GM19438 (cell line): ENCODE measurements around the gene ISM1.

ENCODE experiments used
- ATAC-seq: cut with Tn5 transposase; IDR thresholded peaks from one replicate; pipeline ENCODE4 v1.9.1; 2021; ENCODE audit warnings: low read depth; ENCODE audit not compliant: unreplicated experiment

The ISM1 gene

GRCh38 chr20:13220904-13221297 is at the start of gene ISM1:
ISM1 (plus strand) TSS chr20:13221274; CDS start chr20:13221777, 503 bp downstream.
- no peak for ATAC-seq

- ATAC-seq, result no peak
Observed at GRCh38 chr20:13173201-13173600, 47.9 kb upstream of the ISM1 start.

- ATAC-seq, result peak; percentile 85
Observed at GRCh38 chr20:13174402-13174801, 46.7 kb upstream of the ISM1 start.

GRCh38 chr20:13180986-13181889 is 39.8 kb upstream of the ISM1 start:
- no peak for ATAC-seq

GRCh38 chr20:13183005-13183404 is 38.1 kb upstream of the ISM1 start:
- ATAC-seq, result no peak

DNA sequence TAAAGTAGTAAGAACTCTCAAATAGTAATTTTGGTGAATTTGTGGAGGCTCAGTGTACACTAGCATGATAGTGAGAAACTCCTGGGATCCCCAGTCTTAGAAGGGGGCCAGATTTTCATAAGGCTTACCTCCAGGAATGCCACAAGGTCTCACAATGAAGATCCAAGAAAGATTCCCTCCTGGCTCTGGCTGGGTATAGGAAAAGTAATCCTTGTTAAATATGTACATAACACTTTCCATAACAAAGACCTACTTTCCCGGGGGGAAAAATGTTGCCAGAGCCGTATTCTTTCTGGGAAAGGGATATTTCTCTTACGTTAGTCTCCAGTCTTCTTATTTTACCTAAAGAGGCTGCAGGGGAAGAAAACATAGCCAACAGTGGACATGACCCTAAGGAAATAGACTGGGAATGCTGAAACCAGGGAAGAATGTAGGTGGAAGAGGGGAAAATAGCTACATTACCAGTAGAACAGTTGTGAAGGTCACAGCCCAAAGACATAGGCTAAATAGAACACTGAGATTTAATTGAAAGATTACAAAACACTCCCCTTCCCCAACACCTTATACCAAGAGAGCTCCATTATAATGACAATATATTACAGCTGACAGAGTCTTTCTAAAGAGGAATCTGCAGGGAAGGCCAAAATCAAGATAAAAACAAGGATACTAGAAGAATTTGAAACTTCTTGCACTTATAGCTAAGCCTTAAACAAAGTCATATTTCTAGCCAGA is 34.9 kb upstream of the ISM1 start:
- ATAC-seq, result no peak

DNA sequence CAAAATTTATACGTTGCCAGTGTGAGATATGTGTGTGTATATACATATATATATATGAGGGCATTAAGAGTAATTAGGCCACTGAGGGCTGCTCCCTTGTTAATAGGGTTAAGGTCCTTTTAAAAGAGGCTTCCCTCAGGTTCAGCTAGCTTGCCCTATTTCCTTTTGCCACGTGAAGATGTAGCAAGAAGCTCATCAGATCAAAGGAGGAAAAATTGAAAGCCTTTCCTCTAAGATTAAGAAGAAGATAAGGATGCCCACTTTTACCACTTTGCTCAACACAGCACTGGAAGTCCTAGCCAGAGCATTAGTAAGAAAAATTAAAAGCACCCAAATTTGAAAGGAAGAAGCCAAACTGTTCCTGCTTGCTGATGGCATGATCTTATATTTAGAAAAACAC is 33.2 kb upstream of the ISM1 start:
- no peak for ATAC-seq

GRCh38 chr20:13199279-13199678 is 21.8 kb upstream of the ISM1 start:
- ATAC-seq, result no peak

DNA sequence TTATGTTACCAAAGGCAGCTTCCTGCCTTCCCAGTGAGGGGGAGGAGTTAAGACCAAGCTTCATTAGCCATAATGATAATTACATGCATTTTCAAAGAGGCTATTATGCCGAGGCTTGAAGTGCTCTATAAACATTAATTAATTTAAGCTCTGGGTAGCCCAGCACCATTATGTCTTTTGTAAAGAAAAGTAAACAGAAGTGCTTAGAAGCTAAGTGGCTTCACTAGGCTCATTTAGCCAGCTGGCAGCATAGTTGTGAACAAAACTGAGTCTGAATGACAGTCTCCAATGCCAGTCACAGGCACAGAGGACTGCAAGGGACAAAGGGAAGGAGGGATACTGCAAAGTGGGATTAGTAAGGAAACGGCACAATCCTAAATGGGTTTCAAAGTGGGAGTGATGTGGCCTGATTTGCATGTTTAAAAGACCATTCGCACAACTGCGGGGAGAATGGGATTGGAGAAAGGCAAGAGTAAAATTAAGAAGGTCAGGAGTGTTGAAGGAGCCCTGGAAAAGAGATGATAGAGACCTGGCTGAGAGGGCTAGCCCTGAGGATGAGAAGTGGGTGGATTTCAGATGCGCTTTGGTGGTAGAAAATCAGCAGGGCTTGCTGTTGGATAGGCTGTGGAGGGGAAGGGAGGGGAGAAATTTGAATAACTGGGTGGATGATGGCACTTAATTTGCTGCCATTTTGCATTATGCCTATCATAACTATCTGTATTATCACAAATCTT is 20.1 kb upstream of the ISM1 start:
- no peak for ATAC-seq

DNA sequence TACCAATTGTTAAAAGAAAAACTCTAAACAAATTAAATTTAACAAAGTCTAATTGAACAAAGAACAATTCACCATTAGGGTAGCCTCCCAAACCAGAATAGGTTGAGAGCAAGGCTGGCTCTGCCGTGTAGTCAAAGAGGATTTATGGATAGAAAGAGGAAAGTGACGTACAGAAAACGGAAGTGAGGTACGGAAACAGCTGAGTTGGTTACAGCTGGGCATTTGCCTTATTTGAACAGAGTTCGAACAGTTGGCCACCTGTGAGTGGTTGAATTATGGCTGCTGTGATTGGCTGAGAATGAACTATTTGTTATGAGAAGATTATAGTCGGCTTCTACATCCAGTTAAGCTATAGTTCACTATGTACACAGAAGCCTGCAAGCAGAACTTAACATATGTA is 18.5 kb upstream of the ISM1 start:
- ATAC-seq, result no peak

DNA sequence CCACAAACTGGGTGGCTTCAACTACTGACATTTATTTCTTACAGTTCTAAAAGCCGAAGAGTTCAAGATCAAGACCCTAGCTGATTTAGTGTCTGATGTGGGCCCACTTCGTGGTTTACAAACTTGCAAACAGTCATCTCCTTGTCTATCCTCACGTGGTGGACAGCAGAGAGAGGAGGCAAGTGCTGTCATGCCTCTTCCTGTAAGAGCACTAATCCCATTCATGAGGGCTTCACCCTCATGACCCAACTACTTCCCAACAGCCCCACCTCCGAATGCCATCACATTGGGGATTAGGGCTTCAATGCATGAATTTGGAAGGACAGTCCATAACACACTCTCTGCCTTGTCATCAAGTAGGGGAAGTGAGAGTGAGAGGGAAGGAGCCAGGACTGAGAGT is 15.6 kb upstream of the ISM1 start:
- ATAC-seq, result no peak

DNA sequence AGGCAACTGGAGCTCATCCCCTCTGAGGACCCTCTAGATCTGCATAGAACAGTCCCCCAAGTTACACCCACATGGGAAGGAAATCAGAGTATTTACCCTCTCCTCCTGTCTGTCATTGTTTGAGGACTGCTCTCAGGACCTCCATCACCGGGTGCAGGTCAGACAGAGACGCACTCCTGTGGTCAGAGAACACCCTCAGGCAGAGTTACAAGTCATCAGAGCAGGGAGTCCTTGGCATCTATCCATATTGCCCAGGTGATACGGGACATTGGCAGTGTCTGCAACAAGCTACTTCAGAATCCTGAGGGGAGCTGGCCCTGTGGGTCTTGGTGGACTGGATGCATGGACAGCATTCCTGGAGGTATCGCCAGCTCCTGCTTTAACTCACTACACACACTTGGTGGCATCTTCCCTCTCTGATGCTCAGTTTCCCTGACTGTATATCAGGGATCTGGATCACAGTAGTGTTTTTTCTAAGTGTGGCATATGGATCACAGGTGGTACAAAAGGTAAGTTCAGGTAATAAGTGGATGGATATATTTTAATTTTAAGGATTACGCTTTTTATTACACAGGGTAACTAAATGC is 15.1 kb upstream of the ISM1 start:
- ATAC-seq, result no peak

DNA sequence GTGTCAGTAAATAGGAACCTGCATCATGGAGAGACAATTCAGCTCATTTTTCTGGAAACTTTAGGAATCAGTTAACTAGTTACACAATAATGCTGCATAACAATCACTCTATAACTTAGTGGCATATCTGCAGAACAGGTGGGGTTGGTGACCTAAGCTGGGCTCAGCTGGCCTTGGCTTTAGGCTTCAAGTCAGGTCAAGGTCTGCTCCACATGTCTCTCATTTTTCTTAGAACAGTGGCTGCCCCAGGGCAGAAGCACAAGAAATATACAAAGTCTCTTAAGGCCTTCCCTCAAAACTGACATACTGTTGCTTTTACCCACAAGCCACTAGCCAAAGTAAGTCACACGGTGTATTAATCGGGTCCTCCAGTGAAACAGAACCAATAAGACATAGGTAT is 14.1 kb upstream of the ISM1 start:
- no peak for ATAC-seq

- ATAC-seq, result no peak
Observed at GRCh38 chr20:13211956-13212618, 9.0 kb upstream of the ISM1 start.

DNA sequence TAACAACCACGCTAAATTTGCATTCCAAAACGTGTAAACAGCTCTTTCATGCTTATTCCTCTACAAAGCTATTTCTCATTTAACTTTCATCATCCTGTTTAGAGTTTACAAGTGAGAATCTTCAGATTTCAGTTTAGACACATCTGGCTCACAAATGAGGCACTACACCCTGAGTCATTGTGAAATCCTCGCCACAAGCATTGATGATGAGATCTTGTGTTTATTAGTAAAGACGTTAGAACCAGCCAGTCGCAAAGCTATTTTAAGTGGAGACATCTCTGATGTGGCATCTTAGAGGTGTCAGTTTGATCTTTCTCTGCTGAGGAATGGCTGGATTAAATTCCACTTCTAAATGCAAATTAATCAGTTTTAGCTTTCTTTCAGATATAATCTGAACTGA is 8.3 kb upstream of the ISM1 start:
- ATAC-seq, result no peak

DNA sequence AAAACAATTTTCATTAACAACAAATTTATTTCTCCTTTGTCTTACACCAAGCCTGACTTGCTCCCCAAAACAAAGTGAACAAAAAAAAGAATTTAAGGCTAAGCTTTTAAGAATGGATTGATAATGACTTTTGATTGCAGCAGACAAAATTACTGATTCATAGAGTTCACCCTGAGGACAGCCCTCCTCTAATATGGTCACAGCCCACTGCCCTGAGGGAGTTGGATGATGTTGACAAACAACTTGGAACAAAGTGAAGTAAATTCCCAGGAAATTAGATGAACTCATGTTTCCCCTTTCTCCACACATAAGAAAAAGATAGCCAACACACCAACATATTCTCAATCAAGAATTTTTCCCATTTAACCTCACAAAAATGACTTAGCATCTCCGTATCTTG is 7.7 kb upstream of the ISM1 start:
- no peak for ATAC-seq

DNA sequence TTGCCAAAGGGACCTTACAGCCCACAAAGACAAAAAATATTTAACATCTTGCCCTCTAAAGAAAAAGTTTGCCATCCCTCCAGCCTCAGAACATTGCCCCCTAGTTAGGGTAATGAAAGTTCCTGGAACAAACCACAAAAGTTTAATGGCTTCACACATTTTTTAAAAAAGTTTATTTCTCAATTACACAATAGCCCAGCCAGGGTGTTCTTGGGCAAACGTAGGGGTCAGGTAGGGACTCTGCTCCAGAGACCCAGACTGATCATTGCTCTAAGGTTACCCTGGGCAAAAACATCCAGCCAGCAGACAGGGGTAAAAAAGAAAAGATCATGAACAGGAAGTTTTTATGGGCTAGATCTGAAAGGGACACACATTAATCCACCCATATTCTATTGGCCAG is 4.5 kb upstream of the ISM1 start:
- no peak for ATAC-seq

DNA sequence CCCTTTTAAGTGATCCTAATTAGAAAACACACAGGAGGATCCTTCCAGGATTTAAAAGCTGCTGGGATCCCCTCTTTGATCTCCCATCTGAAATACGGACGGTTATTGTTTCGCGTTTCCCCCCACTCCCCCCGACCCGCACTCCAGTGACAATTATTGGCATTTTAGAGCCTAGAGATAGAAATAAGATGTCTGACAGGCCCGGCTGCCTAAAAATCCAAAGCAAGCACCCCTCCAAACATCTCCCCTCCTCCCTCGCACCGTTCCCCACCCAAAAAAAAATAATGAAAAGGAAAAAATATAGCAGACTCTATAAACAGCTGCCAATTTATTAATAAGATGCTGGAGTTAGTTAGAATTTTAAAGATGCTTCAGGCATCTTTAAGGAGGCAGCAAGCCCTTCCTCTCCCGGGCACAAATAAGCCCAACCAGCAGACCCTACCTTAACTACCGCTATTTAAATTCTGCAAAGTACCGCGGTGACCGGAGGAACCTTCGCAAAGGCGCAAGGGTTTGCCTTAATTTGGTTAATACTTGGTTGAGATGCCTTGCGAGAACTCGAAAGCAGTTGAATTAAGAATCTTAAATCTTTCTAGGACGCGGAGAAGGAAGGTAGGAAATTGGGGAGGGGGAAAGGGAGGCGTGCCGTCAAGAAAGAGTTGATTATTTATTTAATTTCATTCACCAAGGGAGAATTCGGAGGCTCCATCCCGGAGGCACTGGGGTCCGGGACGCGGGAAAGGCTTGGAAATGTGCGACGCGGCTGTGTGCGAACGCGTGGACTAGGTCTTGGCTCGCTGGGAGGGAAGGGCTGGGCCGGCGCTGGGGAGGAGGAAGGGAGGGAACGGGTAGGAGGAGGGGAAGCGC is 1.5 kb upstream of the ISM1 start:
- no peak for ATAC-seq

GRCh38 chr20:13220194-13220903 is 725 bp upstream of the ISM1 start:
- no peak for ATAC-seq
